CD8-positive, alpha-beta memory T cell (primary cell): ENCODE data around the gene POTEB3. TPM values are rescaled to one million over a fixed set of nuclear protein-coding genes. Genes with fewer than 3 reads are reported as not detected.
"Not testable (repeated sequence)": the region's sequence is repeated elsewhere in the genome, so short reads cannot be mapped to it uniquely, and the experiment has no call there.

ENCODE experiments used
- CTCF ChIA-PET: fragments of 350-600 bp; sonication (Branson Sonifier 250); formaldehyde crosslinking; loops from one replicate; lab custom pipeline; 2021; ENCODE audit warnings: antibody characterized with exemption; lab: Charles Lee
- POLR2A ChIA-PET: fragments of 350-600 bp; sonication (Branson Sonifier 250); formaldehyde crosslinking; loops from one replicate; lab custom pipeline; 2021; ENCODE audit warnings: antibody characterized with exemption; lab: Charles Lee
- DNase-seq, 5 donors: peaks; one replicate each; pipeline versions ENCODE4 v3.0.0 to v3.0.0-alpha.2; 2020 to 2022; ENCODE audit warnings: mixed read lengths in 1 of 5
- H3K27ac ChIP-seq: one replicate; pipeline ENCODE4 v1.7.0; 2013; ENCODE audit warnings: low read depth, mild to moderate bottlenecking, low read length, moderate library complexity
- H3K27me3 ChIP-seq: 2 replicates; pipeline ENCODE4 v1.7.0; 2013; ENCODE audit warnings: low read length, mild to moderate bottlenecking; ENCODE audit not compliant: insufficient read depth, poor library complexity, severe bottlenecking
- H3K36me3 ChIP-seq: 2 replicates; pipeline ENCODE4 v1.7.0; 2013; ENCODE audit warnings: mild to moderate bottlenecking, low read length, moderate library complexity; ENCODE audit not compliant: insufficient read depth
- H3K4me1 ChIP-seq: 2 replicates; pipeline ENCODE4 v1.7.0; 2013; ENCODE audit warnings: mild to moderate bottlenecking, low read length, moderate library complexity; ENCODE audit not compliant: insufficient read depth
- H3K4me3 ChIP-seq: 2 replicates; pipeline ENCODE4 v1.7.0; 2013; ENCODE audit warnings: mild to moderate bottlenecking, low read length
- H3K9me3 ChIP-seq: 2 replicates; pipeline ENCODE4 v1.7.0; 2013; ENCODE audit warnings: mild to moderate bottlenecking, low read length
- H3K27ac Mint-ChIP-seq, 8 donors: one replicate each; pipeline ENCODE4 v1.8.0; 2020 to 2021; ENCODE audit warnings: mixed read lengths in 8 of 8, mild to moderate bottlenecking in 6 of 8, inconsistent platforms in 3 of 8, moderate library complexity in 3 of 8
- H3K27me3 Mint-ChIP-seq, 2 donors: one replicate each; pipeline ENCODE4 v1.8.0; 2020 to 2021; ENCODE audit warnings: mixed read lengths in 2 of 2, mild to moderate bottlenecking in 1 of 2, moderate library complexity in 1 of 2
- H3K36me3 Mint-ChIP-seq, 3 donors: one replicate each; pipeline ENCODE4 v1.8.0; 2020 to 2021; ENCODE audit warnings: mixed read lengths in 3 of 3, inconsistent platforms in 1 of 3, mild to moderate bottlenecking in 1 of 3
- H3K4me1 Mint-ChIP-seq, 3 donors: one replicate each; pipeline ENCODE4 v1.8.0; 2020 to 2021; ENCODE audit warnings: mixed read lengths in 3 of 3, inconsistent platforms in 1 of 3, mild to moderate bottlenecking in 1 of 3
- H3K4me3 Mint-ChIP-seq, 7 donors: one replicate each; pipeline ENCODE4 v1.8.0; 2020 to 2021; ENCODE audit warnings: mixed read lengths in 7 of 7, mild to moderate bottlenecking in 6 of 7, moderate library complexity in 4 of 7, inconsistent platforms in 2 of 7
- H3K9me3 Mint-ChIP-seq, 5 donors: one replicate each; pipeline ENCODE4 v1.8.0; 2020 to 2022; ENCODE audit warnings: mixed read lengths in 5 of 5, mild to moderate bottlenecking in 3 of 5, moderate library complexity in 2 of 5, inconsistent platforms in 1 of 5
- polyA plus RNA-seq: library from polyadenylated mRNA; unstranded; fragments of 300-500 nt; fragmentation: Illumina TruSeq; gene quantifications from one replicate; pipeline ENCODE4 v1.2.3, GENCODE V29; 2021
- total RNA-seq, 2 experiments: library from RNA; stranded (reverse); gene quantifications; one replicate each; pipeline ENCODE4 v1.2.3, GENCODE V29; 2021

The POTEB3 gene
- total RNA-seq = not detected
- polyA plus RNA-seq = not detected

- H3K27ac ChIP-seq, DNase-seq, H3K27me3 ChIP-seq, H3K4me3 Mint-ChIP-seq, H3K36me3 Mint-ChIP-seq, CTCF ChIA-PET, H3K4me1 ChIP-seq, H3K4me1 Mint-ChIP-seq, H3K27me3 Mint-ChIP-seq, H3K36me3 ChIP-seq, POLR2A ChIA-PET, H3K4me3 ChIP-seq, H3K9me3 Mint-ChIP-seq, H3K9me3 ChIP-seq, H3K27ac Mint-ChIP-seq: not testable (repeated sequence)
Measured at GRCh38 chr15:21440399-21440798, at the start of gene POTEB3. POTEB3 (minus strand) TSS chr15:21440499; CDS start chr15:21440011, 488 bp downstream.

- H3K36me3 Mint-ChIP-seq, H3K4me3 Mint-ChIP-seq, H3K9me3 Mint-ChIP-seq, H3K4me3 ChIP-seq, H3K27ac ChIP-seq, H3K4me1 Mint-ChIP-seq, DNase-seq, H3K9me3 ChIP-seq, H3K27me3 ChIP-seq, H3K4me1 ChIP-seq, POLR2A ChIA-PET, H3K27ac Mint-ChIP-seq, CTCF ChIA-PET, H3K27me3 Mint-ChIP-seq, H3K36me3 ChIP-seq: not testable (repeated sequence)
Measured at GRCh38 chr15:21453683-21454082, 13.4 kb upstream of the POTEB3 start.

- peak in 1 of 5 donors; percentile 33 for DNase-seq
- H3K27ac ChIP-seq, H3K4me3 ChIP-seq, H3K27me3 ChIP-seq, H3K4me1 ChIP-seq, POLR2A ChIA-PET, CTCF ChIA-PET, H3K27me3 Mint-ChIP-seq, H3K27ac Mint-ChIP-seq, H3K4me1 Mint-ChIP-seq, H3K36me3 Mint-ChIP-seq, H3K9me3 ChIP-seq, H3K36me3 ChIP-seq, H3K9me3 Mint-ChIP-seq, H3K4me3 Mint-ChIP-seq: not testable (repeated sequence)
Measured at GRCh38 chr15:21451920-21452563, 11.7 kb upstream of the POTEB3 start.

GRCh38 chr15:21451487-21451886, 11.2 kb upstream of the POTEB3 start:
- POLR2A ChIA-PET, H3K27ac ChIP-seq, H3K4me1 Mint-ChIP-seq, H3K36me3 ChIP-seq, H3K4me3 Mint-ChIP-seq, H3K27ac Mint-ChIP-seq, H3K4me3 ChIP-seq, H3K9me3 Mint-ChIP-seq, H3K27me3 Mint-ChIP-seq, DNase-seq, H3K9me3 ChIP-seq, H3K36me3 Mint-ChIP-seq, H3K4me1 ChIP-seq, H3K27me3 ChIP-seq, CTCF ChIA-PET: not testable (repeated sequence)

GRCh38 chr15:21407366-21407765, 32.9 kb downstream of the POTEB3 start:
- H3K27ac Mint-ChIP-seq, POLR2A ChIA-PET, CTCF ChIA-PET, H3K4me3 Mint-ChIP-seq, H3K27me3 ChIP-seq, H3K4me1 ChIP-seq, H3K36me3 ChIP-seq, H3K27ac ChIP-seq, H3K36me3 Mint-ChIP-seq, DNase-seq, H3K27me3 Mint-ChIP-seq, H3K4me3 ChIP-seq, H3K4me1 Mint-ChIP-seq, H3K9me3 ChIP-seq, H3K9me3 Mint-ChIP-seq: not testable (repeated sequence)

GRCh38 chr15:21401531-21401930, 38.8 kb downstream of the POTEB3 start:
- H3K27me3 ChIP-seq, H3K4me3 ChIP-seq, H3K36me3 Mint-ChIP-seq, CTCF ChIA-PET, DNase-seq, H3K36me3 ChIP-seq, POLR2A ChIA-PET, H3K4me1 Mint-ChIP-seq, H3K9me3 ChIP-seq, H3K4me1 ChIP-seq, H3K27ac ChIP-seq, H3K27me3 Mint-ChIP-seq, H3K9me3 Mint-ChIP-seq, H3K4me3 Mint-ChIP-seq, H3K27ac Mint-ChIP-seq: not testable (repeated sequence)

GRCh38 chr15:21399111-21399510, 41.2 kb downstream of the POTEB3 start:
- H3K36me3 Mint-ChIP-seq, CTCF ChIA-PET, H3K4me3 Mint-ChIP-seq, H3K9me3 ChIP-seq, POLR2A ChIA-PET, H3K4me1 Mint-ChIP-seq, DNase-seq, H3K27me3 ChIP-seq, H3K4me3 ChIP-seq, H3K36me3 ChIP-seq, H3K4me1 ChIP-seq, H3K27ac Mint-ChIP-seq, H3K27ac ChIP-seq, H3K9me3 Mint-ChIP-seq, H3K27me3 Mint-ChIP-seq: not testable (repeated sequence)

GRCh38 chr15:21398511-21398910, 41.8 kb downstream of the POTEB3 start:
- H3K27me3 ChIP-seq, H3K4me3 Mint-ChIP-seq, H3K4me3 ChIP-seq, H3K9me3 Mint-ChIP-seq, H3K36me3 Mint-ChIP-seq, DNase-seq, H3K27ac ChIP-seq, POLR2A ChIA-PET, H3K27me3 Mint-ChIP-seq, CTCF ChIA-PET, H3K9me3 ChIP-seq, H3K36me3 ChIP-seq, H3K4me1 Mint-ChIP-seq, H3K27ac Mint-ChIP-seq, H3K4me1 ChIP-seq: not testable (repeated sequence)

- H3K27ac Mint-ChIP-seq, H3K4me3 ChIP-seq, H3K4me1 Mint-ChIP-seq, H3K36me3 ChIP-seq, H3K27me3 Mint-ChIP-seq, DNase-seq, H3K27me3 ChIP-seq, H3K9me3 Mint-ChIP-seq, H3K27ac ChIP-seq, H3K4me3 Mint-ChIP-seq, H3K9me3 ChIP-seq, POLR2A ChIA-PET, H3K36me3 Mint-ChIP-seq, H3K4me1 ChIP-seq, CTCF ChIA-PET: not testable (repeated sequence)
Measured at GRCh38 chr15:21397656-21398055, 42.6 kb downstream of the POTEB3 start.
